HepG2 (cell line): Measurements from ENCODE around the gene IGF2. TPM values are rescaled to one million over a fixed set of nuclear protein-coding genes. Genes with fewer than 3 reads are reported as not detected.
A peak's percentile ranks its signal among the peaks of the same experiment; 100 is the strongest.

ENCODE experiments used
- CBX1 ChIP-seq: IDR thresholded peaks from one replicate; pipeline ENCODE4 v1.6.1; 2016; ENCODE audit warnings: antibody characterized with exemption, low read depth
- CENPX ChIP-seq: sonication (generic); formaldehyde crosslinking; IDR thresholded peaks from 2 replicates; pipeline ENCODE4 v1.9.0; 2021; ENCODE audit warnings: mild to moderate bottlenecking, missing genetic modification reagents, moderate library complexity
- DRAP1 ChIP-seq: IDR thresholded peaks from 2 replicates; pipeline ENCODE4 v1.6.1; 2016; ENCODE audit warnings: missing genetic modification reagents, missing compliant biosample characterization
- KMT2A ChIP-seq: sonication (generic); formaldehyde crosslinking; IDR thresholded peaks from 2 replicates; pipeline ENCODE4 v1.4.0; 2020; ENCODE audit warnings: missing genetic modification reagents
- LCORL ChIP-seq, 2 experiments: fragments of 450-650 bp in 1 of 2; sonication (generic) in 1 of 2; formaldehyde crosslinking in 1 of 2; IDR thresholded peaks; 2 replicates each; pipeline versions ENCODE4 v1.5.0 to v1.6.1; 2017 to 2020; ENCODE audit warnings: antibody characterized with exemption in 1 of 2, missing genetic modification reagents in 1 of 2
- MTF1 ChIP-seq: sonication (generic); formaldehyde crosslinking; IDR thresholded peaks from 2 replicates; pipeline ENCODE4 v1.5.0; 2020; ENCODE audit warnings: missing genetic modification reagents
- MTF2 ChIP-seq: sonication (generic); formaldehyde crosslinking; IDR thresholded peaks from 2 replicates; pipeline ENCODE4 v1.5.0; 2020; ENCODE audit warnings: missing genetic modification reagents, borderline replicate concordance
- NCOR1 ChIP-seq: fragments of 200-600 bp; sonication (generic); IDR thresholded peaks from 2 replicates; pipeline ENCODE4 v1.7.0; 2017; ENCODE audit warnings: antibody characterized with exemption, low read length, borderline replicate concordance
- NFIB ChIP-seq: sonication (generic); formaldehyde crosslinking; IDR thresholded peaks from 2 replicates; pipeline ENCODE4 v1.9.0; 2021; ENCODE audit warnings: missing genetic modification reagents, mild to moderate bottlenecking, borderline replicate concordance
- SAFB2 ChIP-seq: sonication (generic); formaldehyde crosslinking; IDR thresholded peaks from 2 replicates; pipeline ENCODE4 v1.5.1; 2020; ENCODE audit warnings: missing genetic modification reagents, low read depth, mild to moderate bottlenecking, borderline replicate concordance
- SNAI1 ChIP-seq: sonication (generic); formaldehyde crosslinking; IDR thresholded peaks from 2 replicates; pipeline ENCODE4 v1.5.0; 2020; ENCODE audit warnings: mild to moderate bottlenecking, missing genetic modification reagents, borderline replicate concordance
- THRA ChIP-seq: sonication (generic); formaldehyde crosslinking; IDR thresholded peaks from 2 replicates; pipeline ENCODE4 v1.4.0; 2020; ENCODE audit warnings: missing genetic modification reagents, borderline replicate concordance
- ZBTB10 ChIP-seq: sonication (generic); formaldehyde crosslinking; IDR thresholded peaks from 2 replicates; pipeline ENCODE4 v1.4.0; 2020; ENCODE audit warnings: missing genetic modification reagents, borderline replicate concordance
- ZBTB34 ChIP-seq: sonication (generic); formaldehyde crosslinking; IDR thresholded peaks from 2 replicates; pipeline ENCODE4 v1.8.0; 2022; ENCODE audit warnings: mild to moderate bottlenecking, missing genetic modification reagents
- ZNF235 ChIP-seq: sonication (generic); formaldehyde crosslinking; IDR thresholded peaks from 2 replicates; pipeline ENCODE4 v1.8.1; 2023; ENCODE audit warnings: mild to moderate bottlenecking, missing genetic modification reagents, borderline replicate concordance
- ZNF274 ChIP-seq: sonication (generic); formaldehyde crosslinking; IDR thresholded peaks from 2 replicates; pipeline ENCODE4 v1.5.1; 2020; ENCODE audit warnings: mild to moderate bottlenecking, missing genetic modification reagents
- ZNF691 ChIP-seq: sonication (generic); formaldehyde crosslinking; IDR thresholded peaks from 2 replicates; pipeline ENCODE4 v1.4.0; 2020; ENCODE audit warnings: missing genetic modification reagents, low read depth, mild to moderate bottlenecking, borderline replicate concordance
- polyA plus RNA-seq, 8 experiments: library from polyadenylated mRNA; depleted of rRNA in 3 of 8; stranded (reverse) in 7 of 8; unstranded in 1 of 8; fragments of >200 nt; fragmentation: Illumina TruSeq in 4 of 8; extraction: Trizol in 4 of 8; gene quantifications; 2 replicates each; pipeline versions ENCODE4 v1.2.1 to v1.2.3, GENCODE V29; 2011 to 2016; ENCODE audit warnings: low read depth in 4 of 8, missing spikeins in 1 of 8, mixed read lengths in 1 of 8; ENCODE audit not compliant: insufficient read depth in 1 of 8
- total RNA-seq, 5 experiments: library from RNA; depleted of rRNA; stranded (reverse); fragments of >200 nt; fragmentation: Illumina TruSeq; extraction: Trizol; gene quantifications; 2 replicates each; pipeline ENCODE4 v1.2.3, GENCODE V29; 2016; ENCODE audit warnings: low read depth in 1 of 5

Gene IGF2
- total and polyA plus RNA-seq, 2 of the 13 experiments (the other 11 are each of a cell fraction or from before 2014, with no cell fraction given): 79.1 to 254 TPM

- TF ChIP-seq CENPX: no peak
- TF ChIP-seq KMT2A (CRISPR knock-in tag): no peak
- TF ChIP-seq MTF2 (CRISPR knock-in tag): no peak
- no peak for TF ChIP-seq NFIB (CRISPR knock-in tag)
- no peak for TF ChIP-seq ZNF235 (CRISPR knock-in tag)
- TF ChIP-seq DRAP1: 0 out of 2 replicates have a peak, but pooled peaks have one; percentile 2
- no peak for TF ChIP-seq MTF1 (CRISPR knock-in tag)
- TF ChIP-seq ZNF691: no peak; the same call in none of the 2 replicates
- no peak for TF ChIP-seq SNAI1 (CRISPR knock-in tag)
- TF ChIP-seq NCOR1: no peak
- no peak for TF ChIP-seq LCORL (IDR thresholded peaks at IDR 0.05)
- 0 out of 2 replicates have a peak, but pooled peaks have one; percentile 6 for TF ChIP-seq LCORL (CRISPR knock-in tag; IDR thresholded peaks at IDR 0.05)
- TF ChIP-seq THRA (CRISPR knock-in tag): no peak
- TF ChIP-seq ZBTB10: no peak
- TF ChIP-seq CBX1: no peak
- no peak for TF ChIP-seq SAFB2 (CRISPR knock-in tag)
- TF ChIP-seq ZNF274: 0 out of 2 replicates have a peak, but pooled peaks have one; percentile 23
- TF ChIP-seq ZBTB34 (CRISPR knock-in tag): 0 out of 2 replicates have a peak, but pooled peaks have one; percentile 15
These were observed 4.9 kb downstream of the IGF2 start (continued) for GRCh38 chr11:2134022-2135010.
